GM21381 (cell line): ENCODE data around the gene OPN5.
A peak's percentile ranks its signal among the peaks of the same experiment; 100 is the strongest.
"Not testable (repeated sequence)": the region's sequence is repeated elsewhere in the genome, so short reads cannot be mapped to it uniquely, and the experiment has no call there.

Experiments
- ATAC-seq: cut with Tn5 transposase; IDR thresholded peaks from one replicate; pipeline ENCODE4 v1.9.1; 2021; ENCODE audit warnings: mild to moderate bottlenecking, moderate library complexity; ENCODE audit not compliant: unreplicated experiment

Gene OPN5, protein sequence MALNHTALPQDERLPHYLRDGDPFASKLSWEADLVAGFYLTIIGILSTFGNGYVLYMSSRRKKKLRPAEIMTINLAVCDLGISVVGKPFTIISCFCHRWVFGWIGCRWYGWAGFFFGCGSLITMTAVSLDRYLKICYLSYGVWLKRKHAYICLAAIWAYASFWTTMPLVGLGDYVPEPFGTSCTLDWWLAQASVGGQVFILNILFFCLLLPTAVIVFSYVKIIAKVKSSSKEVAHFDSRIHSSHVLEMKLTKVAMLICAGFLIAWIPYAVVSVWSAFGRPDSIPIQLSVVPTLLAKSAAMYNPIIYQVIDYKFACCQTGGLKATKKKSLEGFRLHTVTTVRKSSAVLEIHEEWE

GRCh38 chr6:47781732-47782131, at the start of gene OPN5:
Gene OPN5, plus strand, starts transcription at chr6:47782032. Its CDS starts 35 bp downstream, at chr6:47782067.
- ATAC-seq = no peak

DNA sequence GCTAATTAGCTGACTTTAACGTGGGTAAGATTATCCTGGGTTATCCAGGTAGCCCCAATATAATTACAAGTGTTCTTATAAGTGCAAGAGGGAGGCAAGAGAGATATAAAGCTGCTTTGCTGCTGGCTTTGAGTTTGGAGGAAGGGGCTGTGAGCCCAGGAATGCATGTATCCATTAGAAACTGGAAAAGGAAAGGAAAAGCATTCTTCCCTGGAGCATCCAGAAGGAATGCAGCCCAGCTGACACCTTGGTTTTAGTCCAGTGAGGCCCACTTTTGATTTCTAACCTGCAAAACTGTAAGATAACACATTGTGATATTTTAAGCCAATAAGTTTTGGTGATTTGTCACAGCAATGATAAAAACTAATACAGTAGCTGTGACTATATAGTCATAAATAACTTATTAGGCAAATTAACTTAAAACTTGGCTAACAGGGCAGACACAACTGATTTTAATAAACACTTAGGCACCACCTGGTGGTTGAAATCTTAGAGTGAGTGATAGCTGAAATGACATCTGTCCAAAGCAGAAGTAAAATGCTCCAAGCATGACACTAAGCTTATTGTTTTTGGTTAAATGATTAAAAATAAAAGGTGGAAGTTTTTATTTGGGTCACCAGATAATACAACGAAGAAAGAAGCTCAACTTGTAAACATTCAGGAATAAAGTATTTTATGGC, 47.8 kb upstream of the OPN5 start:
- ATAC-seq = no peak

GRCh38 chr6:47734831-47735481, 46.9 kb upstream of the OPN5 start:
- no peak for ATAC-seq

DNA sequence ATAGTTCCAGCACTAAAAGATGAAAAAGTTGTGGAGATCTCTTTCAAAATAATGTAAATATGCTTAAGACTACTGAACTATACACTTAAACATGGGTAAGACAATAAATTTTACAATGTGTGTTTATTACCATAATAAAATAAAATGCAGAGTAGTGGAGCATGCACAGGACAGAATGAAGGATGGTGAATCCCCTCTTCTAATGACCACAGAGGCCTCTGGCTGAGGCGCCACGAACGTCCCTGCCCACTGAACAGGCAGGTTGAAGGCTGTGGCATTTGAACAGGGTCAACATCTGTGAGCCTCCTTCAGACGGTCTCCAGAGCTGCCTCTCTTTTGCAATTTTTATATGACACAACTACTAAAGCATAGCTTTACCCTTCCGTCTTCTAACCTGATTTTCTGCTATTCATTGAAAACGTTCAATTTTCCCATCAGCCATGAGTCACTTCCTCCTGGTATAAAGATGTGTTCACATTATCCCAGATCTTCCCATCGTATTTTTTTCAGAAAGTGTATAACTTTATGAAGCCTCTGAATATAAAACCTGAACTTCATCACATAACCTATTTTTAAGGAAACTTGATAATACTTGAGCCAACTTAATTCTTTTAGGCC, 45.6 kb upstream of the OPN5 start:
- no peak for ATAC-seq

DNA sequence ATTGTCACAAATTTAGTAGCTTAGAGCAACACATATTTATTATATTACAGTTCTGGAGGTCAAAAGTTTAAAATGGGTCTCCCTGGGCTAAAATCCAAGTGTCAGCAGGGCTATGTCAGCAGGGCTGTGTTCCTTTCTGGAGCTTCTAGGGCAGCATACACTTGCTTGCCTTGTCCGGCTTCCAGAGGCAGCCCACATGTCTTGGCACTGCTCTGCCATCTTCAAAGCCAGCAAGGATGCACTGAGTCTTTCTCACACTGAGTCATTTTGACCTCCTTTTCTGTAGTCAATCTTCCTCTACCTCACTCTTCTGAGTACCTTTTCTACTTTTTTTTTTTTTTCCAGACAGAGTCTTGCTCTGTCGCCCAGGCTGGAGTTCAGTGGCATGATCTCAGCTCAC, 44.4 kb upstream of the OPN5 start:
- ATAC-seq = no peak

DNA sequence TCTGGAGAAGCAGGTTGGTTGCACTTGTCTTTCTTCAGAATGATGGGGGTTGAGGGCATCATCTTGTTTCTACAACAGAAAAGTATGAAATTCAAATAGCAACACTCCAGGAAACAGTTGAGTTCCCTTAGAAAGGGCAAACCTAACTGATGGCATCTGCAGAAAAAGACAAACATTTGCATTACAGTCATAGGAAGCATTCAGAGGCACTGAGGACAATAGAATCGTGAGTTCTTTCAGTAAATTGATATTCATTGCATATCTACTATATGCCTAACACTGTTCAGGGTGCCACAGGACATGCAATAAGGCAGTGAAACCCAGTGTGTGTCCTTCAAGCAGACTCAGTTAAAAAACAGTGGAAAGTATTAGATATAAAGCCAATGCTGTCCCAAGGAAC, 41.1 kb upstream of the OPN5 start:
- ATAC-seq = no peak

DNA sequence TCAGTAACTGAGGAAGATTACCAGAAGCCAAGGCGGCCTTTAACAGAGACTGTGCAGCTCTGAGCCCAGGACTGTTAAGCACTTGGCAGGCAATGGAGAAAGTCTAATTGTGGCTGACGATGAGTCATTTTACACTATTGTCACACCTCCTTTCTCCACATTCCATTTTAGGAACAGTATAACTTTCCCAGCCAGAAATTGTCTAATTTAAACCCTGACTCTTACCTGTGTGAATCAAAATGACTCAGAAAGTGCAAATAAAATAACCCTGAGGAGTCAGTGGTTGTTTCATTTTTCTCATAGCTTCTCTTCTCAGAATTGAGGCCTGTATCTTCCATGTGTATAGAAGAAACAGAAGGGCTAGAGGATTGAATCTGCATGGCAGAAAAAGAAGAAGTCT, 40.0 kb upstream of the OPN5 start:
- peak; percentile 54 for ATAC-seq

- no peak for ATAC-seq
These were observed 38.1 kb upstream of the OPN5 start for GRCh38 chr6:47743744-47744143.

- not testable (repeated sequence) for ATAC-seq
These were observed 36.6 kb upstream of the OPN5 start for GRCh38 chr6:47745269-47745668.

DNA sequence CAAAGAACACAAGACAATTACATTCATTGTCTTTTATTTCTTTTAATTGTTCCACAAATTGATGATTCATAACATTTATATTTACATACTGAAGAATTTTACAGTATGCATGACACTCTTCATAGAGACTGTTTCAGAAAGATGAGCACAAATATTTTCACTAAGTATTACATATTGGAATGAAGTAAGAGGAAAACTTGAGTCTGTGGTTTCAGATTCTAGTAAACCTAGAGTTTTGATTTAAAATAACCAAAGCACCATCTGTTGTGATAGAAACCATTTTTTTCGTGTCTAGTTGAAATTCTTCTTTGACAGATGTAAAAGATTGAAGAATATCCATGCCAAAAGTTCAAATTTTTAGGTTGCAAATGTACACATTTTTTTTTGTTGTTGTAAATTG, 32.1 kb upstream of the OPN5 start:
- no peak for ATAC-seq

GRCh38 chr6:47752801-47753200, 29.0 kb upstream of the OPN5 start:
- no peak for ATAC-seq

GRCh38 chr6:47759364-47759763, 22.5 kb upstream of the OPN5 start:
- no peak for ATAC-seq

- no peak for ATAC-seq
These were observed 19.3 kb upstream of the OPN5 start for GRCh38 chr6:47762502-47762901.

- no peak for ATAC-seq
These were observed 15.4 kb upstream of the OPN5 start for GRCh38 chr6:47766445-47766844.

GRCh38 chr6:47767102-47767501, 14.7 kb upstream of the OPN5 start:
- ATAC-seq = no peak

DNA sequence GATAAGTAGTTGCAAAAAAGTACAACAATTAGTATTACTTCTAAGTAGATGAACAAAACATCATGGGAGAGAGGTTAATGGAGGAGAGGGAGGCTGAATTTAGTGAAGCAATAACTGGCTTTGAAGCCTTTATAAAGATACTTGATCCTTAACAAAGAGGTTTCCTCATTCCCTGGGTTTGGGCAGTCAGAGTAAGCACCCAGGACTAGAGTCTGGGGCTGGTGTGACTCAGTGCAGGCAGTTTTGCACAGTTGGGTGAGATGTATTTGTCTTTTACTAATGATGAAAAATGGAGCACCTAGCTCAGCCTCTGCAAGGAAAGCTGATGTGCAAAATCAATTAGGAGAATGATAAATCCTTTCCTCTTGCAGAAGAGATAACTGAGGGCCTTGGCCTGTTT, 11.8 kb upstream of the OPN5 start:
- no peak for ATAC-seq

DNA sequence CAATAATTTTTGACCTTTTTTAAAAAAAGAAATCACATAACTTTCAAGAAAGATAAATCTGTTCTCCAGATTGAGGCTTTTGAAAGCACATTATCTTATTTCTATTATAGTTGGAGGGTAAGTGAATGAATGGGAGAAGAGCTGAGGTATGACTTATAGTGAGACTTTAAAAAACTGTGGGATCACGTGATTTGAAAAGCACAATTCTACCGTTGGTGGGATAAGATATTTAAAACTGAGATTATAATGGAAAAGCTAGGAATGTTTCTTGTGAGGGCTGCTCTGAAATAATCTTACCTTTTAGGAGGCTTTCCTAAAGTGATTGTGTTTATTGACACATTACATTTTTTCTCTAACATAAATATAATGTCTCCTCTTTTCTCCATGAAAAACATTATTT, 9.5 kb upstream of the OPN5 start:
- ATAC-seq = no peak

- ATAC-seq = no peak
These were observed 8.8 kb upstream of the OPN5 start for GRCh38 chr6:47773005-47773404.

DNA sequence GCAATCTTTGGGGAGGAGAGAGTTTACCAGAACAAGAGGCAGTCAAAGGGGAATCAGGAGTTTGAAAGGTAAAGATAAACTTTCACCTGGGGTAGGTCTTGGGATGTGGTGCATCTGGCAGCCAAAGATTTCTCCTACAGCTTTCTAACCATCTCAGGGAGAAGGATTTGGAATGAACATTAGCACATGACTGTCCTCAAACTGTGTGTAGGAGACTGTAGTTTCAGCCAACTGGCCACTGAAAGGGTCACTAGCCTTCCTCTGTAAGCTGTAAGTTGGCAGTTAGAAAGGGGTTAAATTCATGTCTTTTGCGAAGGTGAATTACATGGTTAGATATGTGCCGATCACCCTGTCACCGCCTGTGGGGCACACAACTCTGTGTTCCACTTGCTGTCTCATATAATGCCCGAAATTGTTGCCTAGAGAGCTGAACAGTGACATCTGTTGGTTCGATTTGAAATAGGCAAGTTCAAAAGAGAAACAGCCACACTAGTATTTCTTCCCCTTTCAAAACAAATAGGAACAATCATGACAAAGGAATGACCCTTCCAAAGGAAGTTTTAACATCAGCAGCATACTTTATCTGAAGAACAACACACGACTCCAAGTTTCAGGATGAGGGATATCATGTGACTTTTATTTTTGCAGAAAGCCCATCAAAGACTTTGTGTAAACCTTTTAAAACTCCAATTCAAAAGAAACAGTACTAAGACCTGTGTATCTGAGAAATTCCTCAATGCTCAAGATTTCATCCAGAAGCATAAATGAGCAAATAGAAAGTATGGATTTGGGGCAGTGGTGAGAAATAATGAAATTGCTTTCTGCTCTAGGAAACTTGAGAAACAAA, 1.1 kb upstream of the OPN5 start:
- peak; percentile 89 for ATAC-seq

- ATAC-seq = no peak
These were observed 3.4 kb downstream of the OPN5 start for GRCh38 chr6:47785182-47785581.
